AG04449 (cell line): Measurements from ENCODE around the gene FNTB.

ENCODE experiments used
- CTCF ChIA-PET: fragments of 350-600 bp; formaldehyde crosslinking; extraction: SDS; loops from one replicate; lab custom pipeline; 2021; ENCODE audit warnings: antibody characterized with exemption; lab: Yijun Ruan, JAX
- POLR2A ChIA-PET: fragments of 400-600, 350-600 bp; formaldehyde crosslinking; extraction: SDS; loops from one replicate; lab custom pipeline; 2020; ENCODE audit warnings: antibody characterized with exemption, inconsistent platforms; lab: Yijun Ruan, JAX
- DNase-seq: peaks from one replicate; pipeline ENCODE4 v3.0.0-alpha.2; 2010; ENCODE audit warnings: low read depth, low spot score
- H3K4me3 ChIP-seq: 2 replicates; pipeline ENCODE4 v1.5.1; 2011; ENCODE audit warnings: low read depth, mild to moderate bottlenecking, control low read depth, low read length
- CTCF ChIP-seq: IDR thresholded peaks from one replicate; pipeline ENCODE4 v1.5.1; 2011; ENCODE audit warnings: mild to moderate bottlenecking, moderate library complexity, low read length, control low read depth, inconsistent platforms; ENCODE audit not compliant: insufficient read depth; ENCODE audit errors: missing control alignments

FNTB gene

GRCh38 chr14:65095633-65096205 lies 109.0 kb downstream of the FNTB start:
- ChIA-PET POLR2A (no interaction called here), CTCF (no interaction called here)
- DNase-seq, result peak; percentile 50

GRCh38 chr14:65096323-65097089 lies 109.8 kb downstream of the FNTB start:
- POLR2A ChIA-PET, result no interaction called here
- CTCF ChIA-PET, result no interaction called here

More at GRCh38 chr14:65095633-65096205, 109.0 kb downstream of the FNTB start:
- no peak for TF ChIP-seq CTCF
- no peak overlapping the region for H3K4me3 ChIP-seq

GRCh38 chr14:65098586-65098985 lies 111.9 kb downstream of the FNTB start:
- no peak overlapping the region for H3K4me3 ChIP-seq
- ChIA-PET POLR2A (no interaction called here), CTCF (no interaction called here)
- no peak for TF ChIP-seq CTCF
- no peak for DNase-seq

More at GRCh38 chr14:65096323-65097089, 109.8 kb downstream of the FNTB start:
- no peak overlapping the region for H3K4me3 ChIP-seq
- no peak for TF ChIP-seq CTCF
- no peak for DNase-seq

GRCh38 chr14:65100922-65101541 lies 114.3 kb downstream of the FNTB start:
- CTCF ChIA-PET, result no interaction called here
- no peak for TF ChIP-seq CTCF
- DNase-seq, result no peak
- peak overlapping the region; percentile 77 for H3K4me3 ChIP-seq
- POLR2A ChIA-PET, result no interaction called here

GRCh38 chr14:65101631-65102440 lies 115.1 kb downstream of the FNTB start:
- CTCF ChIA-PET, result no interaction called here
- DNase-seq, result no peak
- POLR2A ChIA-PET, result interaction anchor here (0.8 to 1.0 kb wide), 2 partner anchors 19 to 37 kb away, joined by 3 read pairs; no protein-coding TSS in a partner anchor
- peak overlapping the region; percentile 77 for H3K4me3 ChIP-seq
- no peak for TF ChIP-seq CTCF
